ENCODE measurements around the gene AICDA. TPM values are rescaled to one million over a fixed set of nuclear protein-coding genes. Genes with fewer than 3 reads are reported as not detected.
"Not testable (repeated sequence)": the region's sequence is repeated elsewhere in the genome, so short reads cannot be mapped to it uniquely, and the experiment has no call there.

The AICDA gene
- total RNA-seq, 1 donor from 2014 or later: 2.2 TPM

DNA sequence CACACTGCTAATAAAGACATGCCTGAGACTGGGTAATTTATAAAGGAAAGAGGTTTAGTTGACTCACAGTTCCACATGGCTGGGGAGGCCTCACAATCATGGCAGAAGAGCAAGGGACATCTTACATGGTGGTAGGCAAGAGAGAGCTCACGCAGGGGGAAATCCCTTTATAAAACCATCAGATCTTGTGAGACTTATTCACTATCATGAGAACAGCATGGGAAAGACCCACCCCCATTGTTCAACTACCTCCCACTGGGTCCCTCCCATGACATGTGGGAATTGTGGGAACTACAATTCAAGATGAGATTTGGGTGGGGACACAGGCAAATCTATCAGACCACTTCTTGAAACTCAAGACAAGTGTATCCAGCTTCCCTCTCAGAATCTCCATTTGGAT lies 1.2 kb upstream of the AICDA start:
- DNase-seq (ENCODE audit: low spot score): not testable (repeated sequence)

- DNase-seq (ENCODE audit: low spot score): peak; percentile 34
Measured at GRCh38 chr12:8609061-8609570, 3.5 kb downstream of the AICDA start.

GRCh38 chr12:8606890-8607289 lies 5.8 kb downstream of the AICDA start:
- no peak for DNase-seq (ENCODE audit: low spot score)

GRCh38 chr12:8605057-8605456 lies 7.6 kb downstream of the AICDA start:
- DNase-seq (ENCODE audit: low spot score): no peak

DNA sequence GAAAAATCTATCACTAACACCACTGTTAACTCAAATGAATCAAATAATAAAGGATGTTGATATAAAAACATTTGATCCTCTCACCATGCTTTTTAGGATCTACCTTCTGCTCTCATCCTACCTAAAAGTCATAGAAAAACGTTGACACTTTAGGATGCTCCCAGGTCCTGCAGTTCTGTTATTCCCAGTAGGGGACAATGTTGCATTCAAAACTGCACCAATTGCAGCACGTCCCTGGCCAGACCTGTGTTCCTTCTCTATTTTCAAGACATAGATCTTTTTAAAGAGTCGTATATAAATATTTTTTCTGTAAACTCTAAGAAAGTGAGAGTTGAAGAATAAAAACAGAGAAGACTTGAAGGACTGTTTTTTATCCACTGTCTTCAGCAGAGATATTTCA lies 8.8 kb downstream of the AICDA start:
- no peak for DNase-seq (ENCODE audit: low spot score)

- no peak for DNase-seq (ENCODE audit: low spot score)
Measured at GRCh38 chr12:8603286-8603685, 9.4 kb downstream of the AICDA start.

- no peak for DNase-seq (ENCODE audit: low spot score)
Measured at GRCh38 chr12:8596561-8596960, 16.1 kb downstream of the AICDA start.

GRCh38 chr12:8594072-8594471 lies 18.6 kb downstream of the AICDA start:
- no peak for DNase-seq (ENCODE audit: low spot score)

- no peak for DNase-seq (ENCODE audit: low spot score)
Measured at GRCh38 chr12:8593246-8593645, 19.4 kb downstream of the AICDA start.

- DNase-seq (ENCODE audit: low spot score): no peak
Measured at GRCh38 chr12:8590842-8591545, 21.7 kb downstream of the AICDA start.

DNA sequence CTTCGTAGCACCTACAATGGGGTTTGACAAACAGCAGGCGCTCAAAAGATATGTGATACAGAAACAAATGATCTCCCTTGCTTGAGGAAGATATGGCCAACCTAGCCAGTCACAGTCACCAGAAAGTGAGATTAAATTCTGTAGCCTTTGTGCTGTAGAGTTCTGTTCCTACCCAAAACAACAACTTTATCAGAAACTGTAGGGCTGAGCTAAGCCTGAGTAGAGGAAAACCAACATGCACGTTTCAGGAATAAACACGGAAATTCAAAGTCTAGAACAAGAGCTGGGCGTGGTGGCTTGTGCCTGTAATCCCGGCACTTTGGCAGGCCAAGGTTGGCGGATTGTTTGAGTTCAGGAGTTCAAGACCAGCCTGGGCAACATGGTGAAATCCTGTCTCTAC lies 23.0 kb downstream of the AICDA start:
- DNase-seq (ENCODE audit: low spot score): no peak

DNA sequence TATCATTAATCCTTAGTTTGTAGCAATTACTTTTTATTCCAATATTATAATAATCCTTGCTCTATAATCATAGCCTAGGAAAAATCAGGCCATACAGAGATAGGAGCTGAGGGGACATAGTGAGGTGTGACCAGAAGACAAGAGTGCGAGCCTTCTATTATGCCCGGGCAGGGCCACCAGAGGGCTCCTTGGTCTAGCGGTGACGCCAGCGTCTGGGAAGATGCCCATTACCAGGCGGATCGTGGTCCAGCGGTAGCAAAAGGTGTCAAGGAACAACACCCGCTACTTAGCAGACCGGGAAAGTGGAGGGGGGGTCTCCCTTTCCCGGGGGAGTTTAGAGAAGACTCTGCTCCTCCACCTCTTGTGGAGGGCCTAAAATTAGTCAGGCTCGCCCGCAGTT lies 28.2 kb downstream of the AICDA start:
- not testable (repeated sequence) for DNase-seq (ENCODE audit: low spot score)

DNA sequence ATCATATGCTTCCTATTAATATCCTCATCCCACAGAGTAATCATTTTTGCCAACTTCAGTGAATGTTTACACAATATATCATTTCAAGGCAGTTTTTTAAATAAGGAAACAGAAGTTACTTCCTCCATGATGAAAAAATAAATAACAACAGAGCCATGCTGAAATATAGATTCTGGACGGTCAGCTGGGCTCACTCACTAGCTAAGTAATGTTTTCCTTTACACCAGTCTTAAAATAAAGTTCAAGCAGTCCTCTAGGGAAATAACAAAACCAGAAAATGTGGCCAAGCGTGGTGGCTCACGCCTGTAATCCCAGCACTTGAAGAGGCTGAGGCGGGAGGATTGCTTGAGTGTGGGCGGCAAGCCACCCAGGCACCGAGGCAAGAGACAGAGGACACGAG lies 28.7 kb downstream of the AICDA start:
- no peak for DNase-seq (ENCODE audit: low spot score)

- no peak for DNase-seq (ENCODE audit: low spot score)
Measured at GRCh38 chr12:8581098-8581784, 31.4 kb downstream of the AICDA start.

DNA sequence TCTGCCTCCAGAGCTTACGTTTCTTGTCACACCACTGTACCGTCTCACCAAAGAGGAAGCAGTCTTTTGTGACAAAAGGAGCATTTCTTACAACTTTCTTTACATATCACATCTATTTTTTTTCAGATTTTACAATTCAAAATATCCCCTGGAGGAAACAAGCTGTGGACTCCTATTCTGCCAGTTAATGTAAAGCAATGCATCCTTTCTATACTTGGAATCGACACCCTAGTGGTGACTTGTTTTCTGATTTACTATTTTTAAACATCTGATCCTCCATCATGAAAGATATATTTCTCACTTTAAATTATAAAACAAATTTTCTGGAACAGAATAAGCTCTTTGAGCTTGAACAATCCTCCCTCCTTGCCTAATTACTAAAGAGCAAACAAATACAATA lies 34.8 kb downstream of the AICDA start:
- no peak for DNase-seq (ENCODE audit: low spot score)

- DNase-seq (ENCODE audit: low spot score): no peak
Measured at GRCh38 chr12:8572507-8572906, 40.2 kb downstream of the AICDA start.

DNA sequence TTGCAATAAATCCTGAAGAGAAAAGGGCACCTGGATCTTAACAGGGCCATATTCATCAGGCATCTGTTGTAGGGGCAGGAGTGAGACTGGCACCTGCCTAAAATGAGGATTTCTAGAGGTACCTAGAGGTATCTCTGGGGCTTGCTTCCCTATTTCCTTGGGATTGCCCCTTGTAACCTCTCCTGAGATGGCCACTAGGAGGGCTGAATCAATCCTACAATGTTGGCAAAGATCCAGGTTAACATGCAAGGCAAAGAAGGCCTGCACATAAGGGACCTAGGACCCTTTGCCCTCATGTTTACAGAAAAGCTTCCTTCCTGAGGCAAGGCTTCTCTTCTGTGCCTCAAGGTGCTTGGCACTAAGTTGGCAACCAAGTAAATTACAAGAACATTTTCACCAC lies 46.1 kb downstream of the AICDA start:
- no peak for DNase-seq (ENCODE audit: low spot score)

DNA sequence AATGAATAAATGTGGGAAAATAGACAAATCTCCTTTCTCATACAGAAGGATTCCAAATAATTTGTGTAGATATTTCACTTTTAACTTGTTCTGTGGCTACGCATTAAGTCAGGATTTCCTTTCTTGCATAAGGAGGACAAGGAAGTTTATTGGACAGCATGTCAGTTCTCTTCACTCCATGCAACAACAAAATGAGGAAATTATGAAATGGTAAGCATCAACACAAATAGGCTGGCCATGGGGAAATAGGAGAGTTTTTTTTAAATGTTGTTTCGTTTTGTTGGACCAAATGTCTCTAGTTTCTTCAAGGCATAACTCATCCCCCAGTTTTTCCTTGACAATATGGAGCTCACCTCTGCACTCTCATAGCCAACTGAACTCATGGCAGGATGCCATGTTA lies 46.6 kb downstream of the AICDA start:
- DNase-seq (ENCODE audit: low spot score): not testable (repeated sequence)

GRCh38 chr12:8564656-8565055 lies 48.0 kb downstream of the AICDA start:
- DNase-seq (ENCODE audit: low spot score): no peak

DNA sequence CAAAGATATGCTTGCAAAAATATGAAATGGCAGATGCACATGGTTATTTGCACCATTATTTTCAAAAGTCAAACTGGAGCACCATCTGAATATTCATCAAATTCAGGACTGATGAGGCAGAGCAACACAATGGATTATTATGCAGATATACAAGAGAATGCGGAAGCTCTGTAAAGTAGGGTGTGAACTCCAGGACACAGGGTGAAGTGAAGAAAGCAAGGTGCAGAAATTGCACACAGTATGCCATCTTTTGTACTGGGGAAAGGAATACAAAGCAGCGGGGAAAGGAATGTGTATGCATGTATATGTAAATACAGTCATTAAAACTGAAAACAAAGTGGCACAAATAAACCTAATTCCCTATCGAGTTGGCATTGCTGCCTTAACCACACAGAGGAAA lies 49.3 kb downstream of the AICDA start:
- DNase-seq (ENCODE audit: low spot score): no peak

GRCh38 chr12:8562310-8562709 lies 50.3 kb downstream of the AICDA start:
- DNase-seq (ENCODE audit: low spot score): no peak

DNA sequence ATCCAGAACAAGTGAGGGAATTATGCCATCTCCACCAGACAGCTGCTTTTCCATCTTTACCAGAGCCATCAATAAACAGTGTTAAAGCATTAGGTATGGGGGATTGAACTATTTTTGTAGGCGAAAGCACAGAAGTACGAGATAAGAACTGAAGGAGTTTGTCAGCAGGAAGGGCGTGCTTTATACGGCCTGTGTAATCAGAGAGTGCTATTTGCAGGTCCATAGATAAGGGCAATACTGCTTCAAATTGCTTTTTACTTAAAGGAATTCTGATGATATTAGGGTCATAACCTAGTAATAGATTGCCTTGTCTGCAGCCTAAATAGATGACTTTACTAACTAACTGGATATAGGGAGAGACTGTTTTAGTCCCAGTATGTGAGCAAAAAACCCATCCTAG lies 51.6 kb downstream of the AICDA start:
- DNase-seq (ENCODE audit: low spot score): no peak

- DNase-seq (ENCODE audit: low spot score): no peak
Measured at GRCh38 chr12:8559676-8560075, 53.0 kb downstream of the AICDA start.
